Glomerular endothelial cell (primary cell): ENCODE measurements around the gene DDX52. TPM values are rescaled to one million over a fixed set of nuclear protein-coding genes. Genes with fewer than 3 reads are reported as not detected.

ENCODE experiments used
- DNase-seq: peaks from one replicate; pipeline ENCODE4 v3.0.0-alpha.2; 2011; ENCODE audit warnings: low read depth, low spot score; ENCODE audit errors: extremely low read depth
- total RNA-seq: library from RNA; depleted of rRNA; stranded (reverse); fragments of >200 nt; gene quantifications from 2 replicates; pipeline ENCODE4 v1.2.3, GENCODE V29; 2015

The DDX52 gene
- total RNA-seq, 1 donor from 2014 or later, result 42.6 TPM

DNA sequence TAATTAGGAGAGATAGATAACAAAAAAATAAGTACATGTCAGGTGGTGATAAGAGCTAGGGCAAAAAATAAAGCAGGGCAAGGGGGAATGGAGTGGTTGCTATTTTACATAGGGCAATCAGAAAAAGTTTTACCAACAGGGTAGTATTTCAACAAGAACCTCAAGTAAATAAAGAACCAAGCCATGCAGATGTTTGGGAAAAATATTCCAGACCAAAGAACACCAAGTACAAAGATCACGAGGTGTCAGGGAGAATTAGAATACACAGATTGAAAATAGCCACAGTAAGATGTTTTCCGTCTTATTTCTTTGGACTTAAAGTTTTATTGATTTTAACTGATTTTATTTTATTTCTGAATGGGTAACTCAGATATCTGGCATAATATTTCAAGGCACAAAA, 45.1 kb downstream of the DDX52 start:
- no peak for DNase-seq

DNA sequence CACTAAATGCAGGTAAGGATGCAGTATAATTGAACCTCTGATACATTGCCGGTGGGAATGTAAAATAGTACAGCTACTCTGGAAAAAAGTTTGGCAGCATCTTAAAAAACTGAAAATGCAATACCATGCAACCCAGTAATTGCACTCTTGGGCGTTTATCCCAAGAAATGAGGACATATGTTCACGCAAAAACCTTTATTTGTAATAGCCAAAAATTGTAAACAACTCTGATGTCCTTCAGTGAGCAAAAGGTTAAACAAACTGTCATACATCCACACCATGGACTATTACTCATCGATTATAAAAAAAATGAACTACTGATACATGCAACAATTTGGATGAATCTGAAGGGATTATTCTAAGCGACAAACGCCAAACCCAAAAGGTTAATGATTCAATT, 51.0 kb downstream of the DDX52 start:
- DNase-seq, result no peak

GRCh38 chr17:37585066-37585465, 58.2 kb downstream of the DDX52 start:
- no peak for DNase-seq

DNA sequence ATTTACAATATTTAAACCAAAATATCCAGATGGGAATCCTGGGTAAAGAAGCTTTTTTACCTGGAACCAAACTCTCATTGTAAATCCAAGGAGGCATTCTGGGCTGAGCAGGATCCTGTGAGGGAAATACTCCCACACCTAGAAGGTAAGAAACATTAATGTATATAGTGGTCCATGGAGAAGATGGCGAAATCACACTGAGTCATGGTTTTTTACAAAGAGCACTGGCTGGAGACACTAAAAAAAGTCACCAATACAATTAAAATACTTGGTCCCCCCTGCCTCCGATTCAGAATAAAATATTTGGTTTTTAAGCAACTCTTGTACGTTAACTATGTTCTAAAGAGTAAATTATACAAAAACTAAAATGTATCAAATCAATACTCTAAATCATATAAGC, 67.0 kb downstream of the DDX52 start:
- DNase-seq, result no peak

GRCh38 chr17:37574427-37574826, 68.8 kb downstream of the DDX52 start:
- DNase-seq, result no peak

DNA sequence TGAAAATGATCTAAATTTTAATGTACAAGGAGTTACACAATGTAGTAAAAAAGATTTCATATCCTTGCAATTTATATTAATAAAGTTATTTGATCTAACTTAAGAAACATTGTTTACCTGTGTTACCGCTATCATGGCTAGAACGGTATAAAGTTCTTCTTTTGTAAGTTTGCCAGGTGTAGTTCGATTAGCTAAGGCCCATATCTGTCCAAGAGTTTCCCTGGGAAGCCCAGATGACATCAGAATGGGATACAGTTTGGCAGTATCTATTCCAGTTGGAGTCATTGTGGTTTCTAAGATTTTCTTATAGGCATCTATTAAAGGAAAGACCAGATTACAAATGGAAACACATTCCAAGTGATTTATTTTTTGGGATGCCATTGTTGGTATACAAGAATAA, 71.6 kb downstream of the DDX52 start:
- DNase-seq, result no peak

DNA sequence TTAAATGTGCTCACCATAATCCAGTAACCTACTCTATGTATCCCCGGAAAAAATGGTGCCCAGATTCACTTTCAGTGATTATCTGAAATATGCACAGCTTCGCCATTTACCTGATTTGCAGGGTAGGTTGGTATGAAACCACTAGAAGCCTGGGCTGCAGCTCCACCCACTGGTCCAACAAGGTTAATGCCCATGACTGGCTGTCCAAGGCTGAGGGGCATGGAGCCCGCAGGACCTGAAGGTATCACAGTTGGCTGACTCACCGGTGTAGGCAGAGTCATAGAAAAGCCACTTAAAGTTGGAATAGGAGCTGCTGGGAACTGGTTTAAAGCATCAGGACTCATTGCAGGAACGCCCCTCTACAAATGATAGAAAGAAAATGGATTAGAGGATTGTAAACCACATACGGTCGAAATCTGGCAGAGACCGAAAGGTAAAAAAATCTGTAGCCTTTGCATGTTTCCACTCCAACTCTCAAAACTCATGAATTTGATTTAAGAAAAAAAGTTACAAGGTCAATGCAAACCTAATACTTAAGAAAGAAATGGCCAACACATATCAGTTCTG, 72.6 kb downstream of the DDX52 start:
- DNase-seq, result peak; percentile 27

DNA sequence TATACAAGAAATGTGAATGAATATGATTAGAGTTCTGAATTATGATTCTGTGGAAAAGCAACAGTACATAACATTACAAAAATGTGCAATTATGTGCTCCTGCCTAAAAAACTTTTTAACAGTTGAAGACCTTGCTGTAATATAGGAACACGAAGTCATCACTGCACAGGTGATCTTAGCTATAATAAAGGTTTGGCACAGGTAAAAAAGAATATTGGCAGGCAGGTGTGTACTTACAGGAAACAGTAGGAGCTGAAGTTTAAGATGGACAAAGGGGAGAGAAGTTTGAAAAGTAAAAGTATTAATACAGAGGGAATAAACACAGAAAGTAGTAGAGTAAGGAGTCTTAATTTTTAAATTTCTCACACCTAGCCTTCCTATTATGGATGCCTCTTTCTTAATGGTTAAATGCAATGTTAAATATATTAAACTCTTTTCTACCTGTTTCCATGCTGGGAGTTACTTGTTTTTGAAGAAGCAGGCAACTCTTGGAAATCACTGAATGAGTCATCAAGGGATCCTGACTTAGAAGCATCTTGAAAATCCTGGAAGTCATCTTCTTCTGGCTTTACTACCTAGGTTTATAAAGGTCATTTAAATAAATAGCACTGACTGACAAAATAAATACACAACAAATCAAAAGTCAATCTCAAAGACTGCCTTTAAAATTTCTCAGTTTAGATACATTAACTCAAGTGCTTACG, 74.7 kb downstream of the DDX52 start:
- no peak for DNase-seq

GRCh38 chr17:37567538-37567937, 75.7 kb downstream of the DDX52 start:
- no peak for DNase-seq

DNA sequence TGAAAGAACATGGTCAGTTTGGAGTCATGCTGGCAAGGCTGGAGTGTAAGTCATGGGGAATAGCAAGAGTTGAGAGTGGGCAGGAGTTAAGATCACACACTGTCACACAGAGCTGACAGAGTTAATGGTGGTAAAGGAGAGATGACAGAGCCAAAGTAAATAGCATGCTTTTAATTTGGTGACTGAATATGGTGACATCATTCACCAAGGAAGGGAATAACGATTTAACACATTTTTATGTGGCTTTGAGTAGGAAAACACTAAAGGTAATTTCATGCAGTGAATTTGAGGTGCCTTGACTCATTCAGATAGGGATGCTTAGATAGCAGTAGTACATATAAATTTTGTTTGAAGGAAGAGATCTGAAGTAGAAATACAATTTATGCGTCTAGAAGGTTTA, 76.1 kb downstream of the DDX52 start:
- DNase-seq, result no peak

GRCh38 chr17:37564252-37564651, 79.0 kb downstream of the DDX52 start:
- DNase-seq, result no peak

DNA sequence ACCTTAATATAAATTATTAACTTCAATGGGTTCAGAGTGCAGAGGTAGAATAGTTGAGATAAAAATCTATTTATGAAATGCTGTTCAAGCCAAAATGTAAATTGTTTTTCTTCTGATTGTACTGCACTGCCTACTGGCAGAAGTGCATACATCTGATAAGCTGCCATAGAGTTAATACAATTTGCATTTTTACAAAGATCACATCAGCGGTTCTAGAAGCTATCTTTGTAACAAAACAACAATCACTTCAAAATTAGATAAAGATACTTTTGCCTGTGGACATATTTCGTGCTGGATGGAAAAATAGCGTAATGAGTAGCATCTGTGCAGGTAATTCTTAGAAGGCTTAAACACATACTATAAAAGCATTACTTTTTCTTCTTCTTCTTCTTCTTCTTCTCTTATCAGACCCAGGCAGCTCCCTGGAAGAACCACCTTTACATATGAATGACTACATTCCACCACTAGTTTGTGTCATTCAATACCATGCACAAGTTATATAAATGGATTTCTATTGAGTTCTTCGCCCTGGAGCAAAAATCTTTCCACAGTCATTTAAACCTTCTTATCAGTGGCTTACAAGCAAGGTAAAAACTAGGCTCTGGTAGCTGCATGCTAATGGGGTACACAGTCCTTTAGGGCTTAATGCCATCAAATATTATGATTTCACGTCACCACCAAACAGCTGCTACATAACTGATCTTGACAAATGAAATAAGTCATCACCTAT, 81.1 kb downstream of the DDX52 start:
- no peak for DNase-seq

Other genes with a start within 250 kb of the DDX52 start
- gene ACACA, start 236.6 kb downstream of the DDX52 start, total RNA-seq, result 49.0 and 61.3 TPM in 2 replicates
- gene TADA2A, start 236.6 kb downstream of the DDX52 start, total RNA-seq, result 14.8 and 21.4 TPM in 2 replicates
- gene DUSP14, start 153.6 kb downstream of the DDX52 start, total RNA-seq, result 52.8 and 58.3 TPM in 2 replicates
- 24.6 and 28.7 TPM in 2 replicates for gene SYNRG, start 34.0 kb downstream of the DDX52 start, total RNA-seq
- 0.99 and 6.1 TPM in 2 replicates for gene HNF1B, start 101.6 kb upstream of the DDX52 start, total RNA-seq